HepG2 (cell line): ENCODE results near the gene FXYD4. TPM values are rescaled to one million over a fixed set of nuclear protein-coding genes. Genes with fewer than 3 reads are reported as not detected.

ENCODE experiments used
- ATF7-NPFF ChIP-seq: sonication (generic); formaldehyde crosslinking; IDR thresholded peaks from 2 replicates; pipeline ENCODE4 v1.8.1; 2023; ENCODE audit warnings: mild to moderate bottlenecking, low read depth, missing genetic modification reagents, moderate library complexity
- MIER3 ChIP-seq: IDR thresholded peaks from 2 replicates; pipeline ENCODE4 v1.6.1; 2016; ENCODE audit warnings: missing compliant biosample characterization, borderline replicate concordance
- NCOA5 ChIP-seq: sonication (generic); formaldehyde crosslinking; IDR thresholded peaks from 2 replicates; pipeline ENCODE4 v1.4.0; 2020; ENCODE audit warnings: missing genetic modification reagents
- PCBP2 ChIP-seq: fragments of 200-400 bp; formaldehyde crosslinking; optimal IDR thresholded peaks from 2 replicates; pipeline ENCODE3; 2018; ENCODE audit warnings: low read length, low read depth; ENCODE audit not compliant: poor library complexity, severe bottlenecking
- SALL2 ChIP-seq: sonication (generic); formaldehyde crosslinking; IDR thresholded peaks from 2 replicates; pipeline ENCODE4 v1.8.1; 2023; ENCODE audit warnings: mild to moderate bottlenecking, missing genetic modification reagents, inconsistent platforms
- SIX4 ChIP-seq: sonication (generic); formaldehyde crosslinking; IDR thresholded peaks from 2 replicates; pipeline ENCODE4 v1.4.0; 2020; ENCODE audit warnings: missing genetic modification reagents
- TEAD2 ChIP-seq: sonication (generic); formaldehyde crosslinking; IDR thresholded peaks from 2 replicates; pipeline ENCODE4 v1.9.0; 2021; ENCODE audit warnings: missing genetic modification reagents
- ZNF407 ChIP-seq: sonication (generic); formaldehyde crosslinking; IDR thresholded peaks from one replicate; pipeline ENCODE4 v1.5.1; 2020; ENCODE audit warnings: mild to moderate bottlenecking, missing genetic modification reagents; ENCODE audit errors: not compliant biosample characterization
- ZNF670 ChIP-seq: sonication (generic); formaldehyde crosslinking; IDR thresholded peaks from 2 replicates; pipeline ENCODE4 v1.8.0; 2022; ENCODE audit warnings: mild to moderate bottlenecking, missing genetic modification reagents, borderline replicate concordance
- polyA plus RNA-seq, 8 experiments: library from polyadenylated mRNA; depleted of rRNA in 3 of 8; stranded (reverse) in 7 of 8; unstranded in 1 of 8; fragments of >200 nt; fragmentation: Illumina TruSeq in 4 of 8; extraction: Trizol in 4 of 8; gene quantifications; 2 replicates each; pipeline versions ENCODE4 v1.2.1 to v1.2.3, GENCODE V29; 2011 to 2016; ENCODE audit warnings: low read depth in 4 of 8, missing spikeins in 1 of 8, mixed read lengths in 1 of 8; ENCODE audit not compliant: insufficient read depth in 1 of 8
- total RNA-seq, 5 experiments: library from RNA; depleted of rRNA; stranded (reverse); fragments of >200 nt; fragmentation: Illumina TruSeq; extraction: Trizol; gene quantifications; 2 replicates each; pipeline ENCODE4 v1.2.3, GENCODE V29; 2016; ENCODE audit warnings: low read depth in 1 of 5
- TF ChIP-seq, protein P1 (sequence below): sonication (generic); formaldehyde crosslinking; IDR thresholded peaks from 2 replicates; pipeline ENCODE4 v1.4.0; 2020; ENCODE audit warnings: missing genetic modification reagents
- TF ChIP-seq, protein P2 (sequence below): sonication (generic); formaldehyde crosslinking; IDR thresholded peaks from 2 replicates; pipeline ENCODE4 v1.4.0; 2020; ENCODE audit warnings: missing genetic modification reagents
- TF ChIP-seq, protein P3 (sequence below): sonication (generic); formaldehyde crosslinking; IDR thresholded peaks from 2 replicates; pipeline ENCODE4 v1.4.0; 2020; ENCODE audit warnings: missing genetic modification reagents

FXYD4 gene
- total and polyA plus RNA-seq, 2 of the 13 experiments (the other 11 are each of a cell fraction or from before 2014, with no cell fraction given) = not detected

DNA sequence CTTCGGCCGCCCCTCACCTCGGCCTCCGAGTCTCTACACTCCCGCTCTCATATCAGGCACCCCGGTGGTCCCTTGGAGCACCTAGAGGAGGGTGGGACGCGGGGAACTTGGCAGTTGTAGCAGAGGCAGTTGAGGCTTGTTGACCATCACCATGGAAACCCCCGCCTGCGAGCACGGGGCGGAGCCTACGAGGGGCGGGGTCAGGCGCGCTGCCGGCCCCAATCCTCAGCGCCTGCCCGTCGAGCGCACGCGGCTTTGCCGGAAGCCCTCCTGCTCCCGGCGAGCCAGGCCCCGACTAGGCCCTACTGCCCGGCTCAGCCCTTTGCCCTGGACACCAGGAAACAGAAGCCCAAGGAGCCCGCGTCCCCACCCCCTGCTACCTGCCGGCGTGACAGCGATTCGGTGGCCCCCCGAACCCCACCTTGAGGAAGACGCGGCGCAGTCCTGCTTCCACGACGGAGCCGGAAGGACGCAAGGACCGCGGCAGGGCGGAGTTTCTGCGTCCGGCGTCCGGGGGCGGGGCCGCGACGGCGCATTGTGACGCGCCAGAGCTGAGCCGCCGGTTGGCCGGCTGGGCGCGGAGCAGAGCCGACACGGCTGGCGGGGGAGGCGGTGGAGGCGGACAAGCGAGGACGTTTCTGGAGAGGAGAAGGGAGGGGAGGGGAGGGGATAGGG, 37.4 kb downstream of the FXYD4 start, which contains the start of gene HNRNPF (continued):
- TF ChIP-seq, protein P1, sequence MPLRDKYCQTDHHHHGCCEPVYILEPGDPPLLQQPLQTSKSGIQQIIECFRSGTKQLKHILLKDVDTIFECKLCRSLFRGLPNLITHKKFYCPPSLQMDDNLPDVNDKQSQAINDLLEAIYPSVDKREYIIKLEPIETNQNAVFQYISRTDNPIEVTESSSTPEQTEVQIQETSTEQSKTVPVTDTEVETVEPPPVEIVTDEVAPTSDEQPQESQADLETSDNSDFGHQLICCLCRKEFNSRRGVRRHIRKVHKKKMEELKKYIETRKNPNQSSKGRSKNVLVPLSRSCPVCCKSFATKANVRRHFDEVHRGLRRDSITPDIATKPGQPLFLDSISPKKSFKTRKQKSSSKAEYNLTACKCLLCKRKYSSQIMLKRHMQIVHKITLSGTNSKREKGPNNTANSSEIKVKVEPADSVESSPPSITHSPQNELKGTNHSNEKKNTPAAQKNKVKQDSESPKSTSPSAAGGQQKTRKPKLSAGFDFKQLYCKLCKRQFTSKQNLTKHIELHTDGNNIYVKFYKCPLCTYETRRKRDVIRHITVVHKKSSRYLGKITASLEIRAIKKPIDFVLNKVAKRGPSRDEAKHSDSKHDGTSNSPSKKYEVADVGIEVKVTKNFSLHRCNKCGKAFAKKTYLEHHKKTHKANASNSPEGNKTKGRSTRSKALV (CRISPR knock-in tag) = no peak
- TF ChIP-seq NCOA5 (CRISPR knock-in tag) (no peak), TEAD2 (peak; percentile 83; the same call in 1 of the 2 replicates), ZNF670 (CRISPR knock-in tag) (no peak; the same call in 1 of the 2 replicates), SIX4 (no peak; the same call in 1 of the 2 replicates), SALL2 (peak; percentile 82; the same call in 1 of the 2 replicates), MIER3 (CRISPR knock-in tag) (peak; percentile 18; the same call in 1 of the 2 replicates), ZNF407 (CRISPR knock-in tag) (peak; percentile 32), PCBP2 (peak; percentile 33), ATF7-NPFF (CRISPR knock-in tag) (peak; percentile 84)
- TF ChIP-seq, protein P2, sequence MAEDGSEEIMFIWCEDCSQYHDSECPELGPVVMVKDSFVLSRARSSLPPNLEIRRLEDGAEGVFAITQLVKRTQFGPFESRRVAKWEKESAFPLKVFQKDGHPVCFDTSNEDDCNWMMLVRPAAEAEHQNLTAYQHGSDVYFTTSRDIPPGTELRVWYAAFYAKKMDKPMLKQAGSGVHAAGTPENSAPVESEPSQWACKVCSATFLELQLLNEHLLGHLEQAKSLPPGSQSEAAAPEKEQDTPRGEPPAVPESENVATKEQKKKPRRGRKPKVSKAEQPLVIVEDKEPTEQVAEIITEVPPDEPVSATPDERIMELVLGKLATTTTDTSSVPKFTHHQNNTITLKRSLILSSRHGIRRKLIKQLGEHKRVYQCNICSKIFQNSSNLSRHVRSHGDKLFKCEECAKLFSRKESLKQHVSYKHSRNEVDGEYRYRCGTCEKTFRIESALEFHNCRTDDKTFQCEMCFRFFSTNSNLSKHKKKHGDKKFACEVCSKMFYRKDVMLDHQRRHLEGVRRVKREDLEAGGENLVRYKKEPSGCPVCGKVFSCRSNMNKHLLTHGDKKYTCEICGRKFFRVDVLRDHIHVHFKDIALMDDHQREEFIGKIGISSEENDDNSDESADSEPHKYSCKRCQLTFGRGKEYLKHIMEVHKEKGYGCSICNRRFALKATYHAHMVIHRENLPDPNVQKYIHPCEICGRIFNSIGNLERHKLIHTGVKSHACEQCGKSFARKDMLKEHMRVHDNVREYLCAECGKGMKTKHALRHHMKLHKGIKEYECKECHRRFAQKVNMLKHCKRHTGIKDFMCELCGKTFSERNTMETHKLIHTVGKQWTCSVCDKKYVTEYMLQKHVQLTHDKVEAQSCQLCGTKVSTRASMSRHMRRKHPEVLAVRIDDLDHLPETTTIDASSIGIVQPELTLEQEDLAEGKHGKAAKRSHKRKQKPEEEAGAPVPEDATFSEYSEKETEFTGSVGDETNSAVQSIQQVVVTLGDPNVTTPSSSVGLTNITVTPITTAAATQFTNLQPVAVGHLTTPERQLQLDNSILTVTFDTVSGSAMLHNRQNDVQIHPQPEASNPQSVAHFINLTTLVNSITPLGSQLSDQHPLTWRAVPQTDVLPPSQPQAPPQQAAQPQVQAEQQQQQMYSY (CRISPR knock-in tag) = peak; percentile 65
- TF ChIP-seq, protein P3, sequence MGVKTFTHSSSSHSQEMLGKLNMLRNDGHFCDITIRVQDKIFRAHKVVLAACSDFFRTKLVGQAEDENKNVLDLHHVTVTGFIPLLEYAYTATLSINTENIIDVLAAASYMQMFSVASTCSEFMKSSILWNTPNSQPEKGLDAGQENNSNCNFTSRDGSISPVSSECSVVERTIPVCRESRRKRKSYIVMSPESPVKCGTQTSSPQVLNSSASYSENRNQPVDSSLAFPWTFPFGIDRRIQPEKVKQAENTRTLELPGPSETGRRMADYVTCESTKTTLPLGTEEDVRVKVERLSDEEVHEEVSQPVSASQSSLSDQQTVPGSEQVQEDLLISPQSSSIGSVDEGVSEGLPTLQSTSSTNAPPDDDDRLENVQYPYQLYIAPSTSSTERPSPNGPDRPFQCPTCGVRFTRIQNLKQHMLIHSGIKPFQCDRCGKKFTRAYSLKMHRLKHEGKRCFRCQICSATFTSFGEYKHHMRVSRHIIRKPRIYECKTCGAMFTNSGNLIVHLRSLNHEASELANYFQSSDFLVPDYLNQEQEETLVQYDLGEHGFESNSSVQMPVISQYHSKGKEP (CRISPR knock-in tag) = no peak
